ENCODE measurements around the gene GDE1. TPM values are rescaled to one million over a fixed set of nuclear protein-coding genes. Genes with fewer than 3 reads are reported as not detected.

Gene GDE1
- total RNA-seq, 1 donor from 2014 or later: 43.6 TPM

Other genes with a start within 250 kb of the GDE1 start
- under 0.01 TPM for gene CLEC19A, start 236.4 kb downstream of the GDE1 start, total RNA-seq
- gene TMC5, start 104.2 kb downstream of the GDE1 start, total RNA-seq: 0.41 TPM
- gene CCP110, start 1.8 kb upstream of the GDE1 start, total RNA-seq: 73.8 TPM
- gene VPS35L, start 33.6 kb upstream of the GDE1 start, total RNA-seq: 55.8 TPM
- gene KNOP1, start 196.1 kb upstream of the GDE1 start, total RNA-seq: 20.0 TPM
- 10.2 TPM for gene IQCK, start 196.2 kb upstream of the GDE1 start, total RNA-seq

Data from frontal cortex (tissue), 1 donor.